HG03025 (cell line): ENCODE data around the gene TFAP2D.

Source experiments
- ATAC-seq: cut with Tn5 transposase; IDR thresholded peaks from one replicate; pipeline ENCODE4 v1.9.1; 2021; ENCODE audit warnings: mild to moderate bottlenecking, moderate library complexity; ENCODE audit not compliant: unreplicated experiment, low FRiP score

Gene TFAP2D

DNA sequence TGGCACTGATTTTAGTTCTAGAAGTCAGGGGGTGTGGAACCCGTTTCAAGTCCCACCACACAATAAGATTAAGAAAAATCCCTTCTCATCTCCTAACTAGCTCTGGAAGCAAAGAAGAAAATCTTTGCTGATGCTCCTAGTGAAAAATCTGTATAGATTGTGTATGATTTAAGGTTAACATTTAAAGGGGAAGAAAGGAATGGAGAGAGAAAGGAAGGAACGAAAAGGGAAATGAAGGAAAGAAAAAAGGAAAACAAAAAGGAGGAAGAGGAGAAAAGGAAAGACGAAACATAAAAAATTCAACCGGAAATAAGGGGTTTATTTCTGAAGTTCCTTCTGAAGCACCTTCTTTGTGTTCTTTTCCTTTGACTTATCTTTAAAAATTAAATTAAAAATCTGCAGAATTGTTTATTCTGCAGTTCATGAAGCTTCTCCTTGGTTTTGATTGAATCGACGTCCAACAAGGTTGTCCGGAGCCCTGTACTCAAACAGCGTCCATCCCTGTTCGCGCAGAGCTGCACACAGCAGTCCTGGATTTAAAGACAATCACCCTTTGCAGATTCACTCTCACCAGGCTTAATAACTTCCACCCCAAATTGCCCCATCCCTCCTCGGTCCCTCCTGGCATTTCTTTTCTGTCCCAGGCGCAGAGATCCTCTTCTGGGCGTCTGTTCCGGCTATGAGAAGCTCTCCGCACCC lies 103.8 kb downstream of the TFAP2D start:
- ATAC-seq, result no peak

DNA sequence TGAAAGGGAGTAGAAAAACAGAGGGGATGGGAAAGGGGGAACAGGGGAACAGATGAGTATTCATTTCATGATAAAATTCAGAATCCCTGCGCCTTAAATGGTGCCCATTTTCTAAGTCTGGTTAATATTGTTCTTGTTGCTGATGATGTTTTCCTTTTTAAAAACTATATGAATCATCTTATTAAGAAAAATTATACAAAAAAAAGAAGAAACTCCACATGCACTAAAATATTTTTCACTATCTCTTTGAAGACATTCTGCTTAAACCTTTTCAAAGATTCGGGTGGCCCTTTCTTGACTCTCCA lies 104.3 kb downstream of the TFAP2D start:
- no peak for ATAC-seq

DNA sequence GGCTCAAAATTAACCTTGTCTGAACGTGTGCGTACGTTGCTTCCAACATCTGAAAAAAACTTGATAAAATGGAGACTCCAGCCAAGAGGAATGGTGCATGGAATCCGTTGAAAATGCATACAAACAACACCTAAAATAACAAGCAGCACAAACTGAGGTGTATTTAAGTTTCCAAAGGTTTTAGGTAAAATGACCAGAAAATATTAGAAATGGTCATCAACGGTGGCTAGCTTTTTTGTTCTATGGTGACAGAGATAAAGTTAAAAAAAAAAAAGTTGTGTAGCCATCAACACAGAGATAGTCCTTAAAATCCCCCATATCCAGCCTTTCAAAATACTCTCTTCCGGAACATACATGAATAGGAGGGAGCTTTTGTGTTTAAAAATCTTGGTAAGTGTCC lies 104.7 kb downstream of the TFAP2D start:
- ATAC-seq, result no peak

DNA sequence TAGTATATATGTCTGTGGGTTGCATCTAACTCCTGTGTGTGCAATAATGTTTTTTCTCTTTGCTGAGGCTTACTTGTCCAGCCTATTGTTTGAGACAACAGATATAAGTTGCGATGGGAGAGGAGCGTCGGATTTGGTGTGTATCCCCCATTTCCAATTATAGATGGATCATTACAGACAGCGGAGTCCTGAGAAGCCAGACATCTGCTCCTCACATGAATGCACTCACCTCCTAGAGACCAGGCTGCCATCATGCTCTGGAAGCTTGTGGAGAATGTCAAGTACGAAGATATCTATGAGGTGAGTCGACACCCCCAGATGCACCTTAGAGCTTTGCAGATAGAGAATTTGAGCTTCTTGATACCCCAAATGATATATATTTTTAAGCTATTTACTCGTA lies 105.3 kb downstream of the TFAP2D start, which contains the start of gene TFAP2B:
TFAP2B (plus strand) TSS at position 199 of the 400 bp plus-strand sequence; CDS start at position 220, 21 bp downstream.
- ATAC-seq, result no peak

DNA sequence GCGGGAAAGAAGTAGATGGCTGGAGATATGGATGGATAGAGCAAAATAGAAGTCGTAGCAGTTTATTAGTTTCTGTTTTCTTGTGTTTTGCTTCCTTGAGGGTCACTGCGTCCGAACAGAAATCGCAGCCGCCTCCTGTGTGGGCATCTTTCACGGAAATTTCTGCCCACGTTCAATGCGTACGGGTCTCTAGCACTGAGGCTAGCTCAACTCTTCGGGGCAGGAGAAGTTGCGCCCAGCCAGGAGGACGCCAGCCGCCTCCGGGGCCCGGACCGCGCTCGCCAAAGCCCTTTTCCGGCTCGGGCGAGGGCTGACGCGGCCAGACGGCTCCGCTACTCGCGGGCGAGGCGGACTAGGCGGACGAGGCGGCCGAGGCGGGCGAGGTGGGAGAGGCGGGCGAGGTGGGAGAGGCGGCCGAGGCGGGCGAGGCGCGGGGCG lies 106.2 kb downstream of the TFAP2D start:
- ATAC-seq, result no peak

DNA sequence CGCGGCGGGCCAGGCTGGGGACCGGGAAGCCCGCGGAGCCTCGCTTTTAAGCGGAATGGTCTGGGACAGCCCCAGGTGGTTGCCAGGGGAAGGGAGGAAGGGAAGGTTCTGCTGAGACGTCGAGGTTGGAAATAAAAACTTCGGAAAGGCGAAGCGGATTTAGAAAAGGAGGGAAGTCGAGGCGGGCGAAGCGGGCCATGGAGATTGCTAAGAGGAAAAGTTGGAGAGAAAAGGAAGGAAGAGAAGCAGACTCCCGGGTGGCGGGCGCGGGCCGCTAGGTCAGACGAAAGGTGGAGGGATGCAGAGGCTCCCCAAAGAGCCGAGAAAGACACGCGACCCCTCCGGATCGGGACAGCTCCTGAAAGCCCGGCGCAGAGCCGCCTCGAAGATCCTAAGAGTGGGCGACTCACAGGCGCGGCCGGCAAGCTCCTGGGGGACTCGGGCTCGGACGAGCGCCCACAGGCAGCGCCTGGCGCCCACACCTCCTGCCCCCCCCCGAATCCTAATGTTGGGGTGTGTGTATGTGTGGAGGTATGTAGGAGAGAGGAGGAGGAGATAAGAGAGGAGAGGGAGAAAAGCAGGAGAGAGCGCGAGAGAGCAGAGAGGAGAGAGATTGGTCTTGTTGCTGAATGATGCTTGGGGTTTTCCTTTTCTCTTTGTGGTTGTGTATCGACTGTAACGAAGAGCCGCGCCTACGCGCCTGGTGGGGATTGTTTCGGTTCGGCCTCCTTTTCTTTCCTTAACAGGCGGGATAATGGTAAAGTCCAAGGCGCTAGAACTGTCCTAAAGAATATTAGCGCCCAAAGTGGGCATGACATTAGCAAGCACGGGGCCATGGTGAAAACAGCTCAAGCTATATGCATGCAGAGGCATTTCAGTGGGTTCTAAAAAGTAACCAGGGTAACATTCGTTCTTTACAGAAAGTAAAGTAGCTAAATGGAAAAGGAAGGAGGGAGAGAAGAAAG lies 106.9 kb downstream of the TFAP2D start:
- no peak for ATAC-seq

DNA sequence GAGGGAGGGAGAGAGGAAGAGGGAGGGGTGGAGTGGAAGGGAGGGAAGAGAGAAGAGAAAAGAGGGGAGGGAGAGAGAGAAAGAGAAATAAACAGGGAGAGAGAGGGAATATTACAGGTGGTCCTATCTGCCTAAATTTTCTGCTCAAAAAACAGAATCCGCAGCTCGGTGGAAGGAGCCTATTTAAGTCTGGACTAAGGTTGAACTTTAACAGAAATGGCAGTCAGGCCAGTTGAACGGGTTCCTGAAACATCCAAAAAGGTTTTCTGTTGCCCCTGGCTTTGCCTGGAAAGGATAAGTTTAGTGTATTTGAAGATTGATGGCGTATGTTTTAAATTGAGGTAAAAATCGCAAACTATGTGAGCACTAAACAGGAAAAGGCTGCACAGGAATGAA lies 107.5 kb downstream of the TFAP2D start:
- no peak for ATAC-seq

DNA sequence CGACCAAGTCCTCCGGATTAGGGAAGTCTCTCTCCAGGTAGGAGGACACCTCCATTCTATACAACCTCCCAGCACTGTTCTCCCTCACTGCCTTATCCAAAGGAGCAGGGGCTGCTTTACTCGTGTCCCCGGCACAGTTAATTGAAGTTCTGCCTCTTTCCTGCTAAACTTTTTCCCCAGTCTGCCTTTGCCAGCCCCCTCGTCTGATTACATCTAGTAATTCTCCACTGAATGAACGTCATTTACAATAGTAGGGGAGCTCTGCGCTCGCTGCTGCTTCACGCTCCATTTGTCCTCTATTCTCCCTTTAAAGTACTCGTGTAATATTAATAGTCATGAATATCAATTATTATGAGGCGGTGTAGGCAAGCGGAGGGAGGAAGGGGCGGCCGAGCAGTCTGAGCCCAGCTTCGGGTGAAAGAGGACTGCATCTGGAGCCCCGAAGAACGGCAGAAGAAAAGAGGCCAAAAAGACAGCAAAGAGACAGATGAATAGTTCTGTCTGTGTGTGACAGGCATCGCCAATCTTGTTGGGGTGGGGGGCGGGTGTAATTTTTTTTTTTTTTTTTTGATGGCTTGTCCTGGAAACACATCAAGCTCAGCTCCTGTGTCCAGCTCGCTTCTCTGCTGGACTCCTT lies 108.2 kb downstream of the TFAP2D start:
- ATAC-seq, result no peak

DNA sequence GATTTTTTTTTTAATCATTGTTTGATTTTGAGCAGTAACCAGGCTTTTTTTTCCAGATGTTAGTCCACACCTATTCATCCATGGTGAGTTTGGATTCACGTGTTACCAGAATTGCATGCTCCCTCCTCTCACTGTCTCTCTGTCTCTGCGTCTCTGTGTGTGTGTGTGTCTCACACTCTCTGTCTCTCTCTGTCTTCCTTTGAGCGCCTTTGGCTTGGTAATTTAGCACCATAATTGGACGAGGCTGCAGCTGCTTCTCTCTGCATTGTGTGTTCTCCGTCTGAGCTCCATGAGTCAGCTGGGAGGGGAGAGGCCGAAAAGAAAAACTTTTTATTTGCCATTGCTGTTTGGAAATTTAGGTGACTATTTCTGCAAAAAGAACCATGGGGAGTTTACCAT lies 108.8 kb downstream of the TFAP2D start:
- no peak for ATAC-seq
